Left ventricle myocardium inferior (tissue), 1 donor: ENCODE results near the gene ASIC2. TPM values are rescaled to one million over a fixed set of nuclear protein-coding genes. Genes with fewer than 3 reads are reported as not detected.

Experiments used
- DNase-seq: peaks from one replicate; pipeline ENCODE4 v3.0.0-alpha.2; 2020
- H3K27ac ChIP-seq: fragments of 200-600 bp; replicated peaks from 2 replicates; pipeline ENCODE4 v1.8.0; 2021
- H3K27me3 ChIP-seq: fragments of 200-600 bp; 2 replicates; pipeline ENCODE4 v1.8.0; 2021; ENCODE audit warnings: low read depth
- H3K36me3 ChIP-seq: fragments of 200-600 bp; 2 replicates; pipeline ENCODE4 v1.8.0; 2021
- H3K4me1 ChIP-seq: fragments of 200-600 bp; 2 replicates; pipeline ENCODE4 v1.8.0; 2021
- H3K4me3 ChIP-seq: fragments of 200-600 bp; 2 replicates; pipeline ENCODE4 v1.8.0; 2021; ENCODE audit warnings: mild to moderate bottlenecking, moderate library complexity
- H3K9me3 ChIP-seq: fragments of 200-600 bp; replicated peaks from 2 replicates; pipeline ENCODE4 v1.8.0; 2021
- intact Hi-C: fragments of 100-400 bp; cut with micrococcal nuclease; formaldehyde crosslinking; loops from one replicate; pipeline ENCODE4 v1.11.0; 2022
- total RNA-seq: library from RNA; stranded (reverse); fragmentation: NEBNext Ultra II Directional; extraction: Animal tissue kit (Norgen Biotek cat#: 25700); gene quantifications from one replicate; pipeline ENCODE4 v1.2.1, GENCODE V29; 2021
- TF ChIP-seq, protein P1 (sequence below): fragments of 200-600 bp; IDR thresholded peaks from 2 replicates; pipeline ENCODE4 v1.8.0; 2021; ENCODE audit warnings: antibody characterized with exemption, mild to moderate bottlenecking, borderline replicate concordance
- donor health status: DM: no; HTN: yes; CAD: no; lungs with severe emphysema.

Gene ASIC2
- total RNA-seq, 1 donor from 2014 or later, result not detected

DNA sequence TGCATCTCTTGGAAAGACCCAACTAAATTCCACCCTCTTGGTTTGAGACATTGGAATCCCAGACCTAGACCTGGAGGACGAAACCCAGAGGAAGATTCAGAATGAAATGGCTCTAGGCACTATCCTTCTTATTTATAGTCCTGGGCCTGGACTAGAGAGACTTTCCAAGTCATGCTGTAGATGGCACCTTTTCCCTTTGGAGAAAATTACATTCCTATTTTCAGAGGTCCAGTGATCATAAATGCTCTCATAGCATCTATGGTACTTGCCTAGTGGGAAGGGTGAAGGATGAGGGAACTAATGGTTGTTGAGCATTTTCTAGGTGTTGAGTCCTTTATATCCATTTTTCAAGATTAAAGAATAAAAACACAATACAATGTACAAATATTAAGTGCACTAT, 264.3 kb downstream of the ASIC2 start:
- no peaks in the 10 kb centered on the region for H3K4me1 ChIP-seq
- TF ChIP-seq, protein P1, sequence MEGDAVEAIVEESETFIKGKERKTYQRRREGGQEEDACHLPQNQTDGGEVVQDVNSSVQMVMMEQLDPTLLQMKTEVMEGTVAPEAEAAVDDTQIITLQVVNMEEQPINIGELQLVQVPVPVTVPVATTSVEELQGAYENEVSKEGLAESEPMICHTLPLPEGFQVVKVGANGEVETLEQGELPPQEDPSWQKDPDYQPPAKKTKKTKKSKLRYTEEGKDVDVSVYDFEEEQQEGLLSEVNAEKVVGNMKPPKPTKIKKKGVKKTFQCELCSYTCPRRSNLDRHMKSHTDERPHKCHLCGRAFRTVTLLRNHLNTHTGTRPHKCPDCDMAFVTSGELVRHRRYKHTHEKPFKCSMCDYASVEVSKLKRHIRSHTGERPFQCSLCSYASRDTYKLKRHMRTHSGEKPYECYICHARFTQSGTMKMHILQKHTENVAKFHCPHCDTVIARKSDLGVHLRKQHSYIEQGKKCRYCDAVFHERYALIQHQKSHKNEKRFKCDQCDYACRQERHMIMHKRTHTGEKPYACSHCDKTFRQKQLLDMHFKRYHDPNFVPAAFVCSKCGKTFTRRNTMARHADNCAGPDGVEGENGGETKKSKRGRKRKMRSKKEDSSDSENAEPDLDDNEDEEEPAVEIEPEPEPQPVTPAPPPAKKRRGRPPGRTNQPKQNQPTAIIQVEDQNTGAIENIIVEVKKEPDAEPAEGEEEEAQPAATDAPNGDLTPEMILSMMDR, result no peak
- no peak for DNase-seq
- no peak overlapping the region for H3K4me3 ChIP-seq
- H3K27me3 ChIP-seq, result peaks cover 45% of the 10 kb centered on the region
- intact Hi-C loops, result no loop called here
- no peaks in the 10 kb centered on the region for H3K36me3 ChIP-seq
- H3K9me3 ChIP-seq, result no peaks in the 10 kb centered on the region
- H3K27ac ChIP-seq, result no peak overlapping the region

DNA sequence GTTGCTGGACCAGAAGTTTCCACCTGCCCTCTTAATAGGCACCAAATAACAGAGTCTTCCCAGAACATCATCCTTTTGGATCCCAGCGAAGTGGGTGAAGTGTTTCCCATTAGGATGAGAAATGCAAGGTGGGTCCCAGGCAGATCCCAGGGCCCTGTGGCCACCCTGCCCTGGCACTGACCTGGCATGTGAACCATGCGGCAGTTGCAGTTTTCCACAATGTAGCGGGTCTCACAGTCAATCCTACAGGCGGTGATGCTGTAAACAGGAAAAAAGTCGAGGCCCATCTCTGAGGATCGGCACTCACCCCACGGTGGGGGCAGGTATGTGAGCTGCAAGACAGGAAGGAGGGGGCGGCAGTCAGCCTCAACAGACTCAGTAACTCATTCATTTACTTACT, 265.0 kb downstream of the ASIC2 start:
- no peak for DNase-seq
- no peak overlapping the region for H3K27ac ChIP-seq
- no peaks in the 10 kb centered on the region for H3K4me1 ChIP-seq
- H3K27me3 ChIP-seq, result peaks cover 41% of the 10 kb centered on the region
- intact Hi-C loops, result no loop called here
- H3K36me3 ChIP-seq, result no peaks in the 10 kb centered on the region
- no peaks in the 10 kb centered on the region for H3K9me3 ChIP-seq
- H3K4me3 ChIP-seq, result no peak overlapping the region
- TF ChIP-seq, protein P1, result no peak

DNA sequence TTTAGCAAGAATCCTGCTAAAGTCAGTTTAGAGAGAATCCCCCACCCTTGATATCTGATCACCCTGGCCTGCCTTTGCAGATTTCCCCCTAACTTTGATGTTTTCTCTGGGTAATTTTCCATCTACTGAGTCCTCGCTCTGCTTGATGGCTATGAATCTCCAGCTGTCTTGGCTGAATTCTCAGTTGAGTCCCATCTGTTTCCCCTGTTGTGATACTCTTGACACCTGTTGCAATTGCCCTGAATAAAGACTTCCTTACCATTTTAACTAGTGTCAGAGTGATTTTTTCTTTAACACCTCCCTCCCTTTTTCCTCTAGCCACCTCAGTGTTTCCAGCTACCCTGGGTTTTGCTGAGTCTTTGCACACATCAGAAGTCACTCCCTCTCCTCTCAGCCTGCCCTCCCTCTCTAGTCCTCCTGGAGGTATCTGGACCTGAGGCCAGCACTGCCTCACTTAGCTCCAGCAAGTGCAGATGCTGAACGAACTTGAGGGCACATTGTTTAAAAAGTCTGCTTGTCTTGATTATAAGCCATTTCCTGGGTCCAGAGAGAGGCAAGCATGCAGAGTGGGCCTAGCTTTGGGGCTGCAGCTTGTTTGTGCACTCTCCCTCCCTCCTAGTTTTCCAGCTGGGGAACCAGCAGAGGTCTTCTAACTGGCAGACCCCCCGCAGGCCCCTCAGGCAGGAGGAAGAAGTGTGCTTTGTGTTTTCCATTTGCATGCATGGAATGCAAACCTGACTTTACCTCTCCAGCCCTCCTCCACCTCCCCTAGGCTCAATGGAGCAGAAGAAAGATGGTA, 268.2 kb downstream of the ASIC2 start:
- no peak for DNase-seq
- Histone ChIP-seq H3K36me3 (no peaks in the 10 kb centered on the region), H3K27ac (no peak overlapping the region), H3K4me1 (no peaks in the 10 kb centered on the region), H3K27me3 (peaks cover 54% of the 10 kb centered on the region), H3K9me3 (no peaks in the 10 kb centered on the region), H3K4me3 (no peak overlapping the region)
- intact Hi-C loops, result no loop called here
- TF ChIP-seq, protein P1, result no peak

DNA sequence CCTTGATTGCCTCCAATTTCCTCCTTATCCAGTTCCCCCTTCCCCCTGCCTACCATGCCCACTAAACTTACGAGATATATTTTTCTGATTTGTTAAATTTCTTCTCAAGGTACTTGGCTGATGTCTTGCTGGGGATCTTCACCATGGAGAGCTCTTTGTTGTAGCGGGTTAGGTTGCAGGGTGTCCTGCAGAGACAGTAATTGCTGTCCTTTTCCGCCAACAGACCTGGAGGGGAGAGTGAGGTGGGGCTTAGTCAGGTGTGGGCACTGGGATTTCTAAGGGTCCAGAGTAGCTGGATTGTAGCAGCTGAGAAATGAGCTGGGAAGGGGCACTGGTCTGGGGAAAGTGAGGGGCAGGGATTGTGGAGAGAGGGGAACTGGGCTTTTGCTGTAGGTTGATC, 269.3 kb downstream of the ASIC2 start:
- TF ChIP-seq, protein P1, result no peak
- H3K9me3 ChIP-seq, result no peaks in the 10 kb centered on the region
- H3K36me3 ChIP-seq, result no peaks in the 10 kb centered on the region
- no peak overlapping the region for H3K4me3 ChIP-seq
- intact Hi-C loops, result no loop called here
- no peak overlapping the region for H3K27ac ChIP-seq
- H3K27me3 ChIP-seq, result peaks cover 64% of the 10 kb centered on the region
- H3K4me1 ChIP-seq, result no peaks in the 10 kb centered on the region
- DNase-seq, result no peak

DNA sequence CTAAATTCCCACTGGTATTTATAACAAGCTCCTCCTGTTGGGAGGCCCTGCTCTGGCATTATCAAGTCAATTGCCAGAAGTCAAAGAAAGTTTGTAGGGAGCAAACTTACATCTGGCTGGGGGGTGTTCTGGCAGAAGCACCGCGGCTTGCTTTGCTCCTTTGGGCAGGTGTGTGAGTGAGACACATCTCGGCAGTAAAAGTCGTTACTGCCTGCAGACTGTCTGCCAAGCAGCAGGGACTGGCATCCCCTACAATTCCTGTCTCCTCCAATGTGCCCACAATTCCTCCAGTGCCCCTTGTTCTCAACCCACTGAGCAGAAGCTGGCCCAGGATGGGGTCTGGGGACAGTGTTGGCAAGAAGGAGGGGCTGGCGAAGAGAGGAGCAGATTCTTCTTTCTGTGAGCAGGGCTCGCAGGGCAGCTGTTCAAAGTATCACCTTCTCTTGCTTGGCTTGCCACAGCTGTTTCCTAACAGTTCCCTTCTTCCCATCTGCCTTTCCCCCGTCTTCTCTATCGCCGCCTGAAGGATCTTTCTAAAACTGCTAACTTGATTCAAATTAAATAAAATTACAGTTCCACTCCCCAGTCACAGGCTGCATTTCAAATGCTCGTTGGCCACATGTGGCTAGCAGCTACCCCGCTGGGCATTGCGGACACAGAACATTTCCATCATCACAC, 271.2 kb downstream of the ASIC2 start:
- Histone ChIP-seq H3K27ac (no peak overlapping the region), H3K4me1 (no peaks in the 10 kb centered on the region), H3K36me3 (no peaks in the 10 kb centered on the region), H3K4me3 (no peak overlapping the region), H3K9me3 (no peaks in the 10 kb centered on the region), H3K27me3 (peaks cover 72% of the 10 kb centered on the region)
- TF ChIP-seq, protein P1, result no peak
- DNase-seq, result no peak
- intact Hi-C loops, result no loop called here
